ENCODE results near the gene PHYKPL. TPM values are rescaled to one million over a fixed set of nuclear protein-coding genes. Genes with fewer than 3 reads are reported as not detected.

Gene PHYKPL
- total and polyA plus RNA-seq, 2 of the 8 experiments (the other 6 are each of a cell fraction or from before 2014, with no cell fraction given): 25.1 to 32.1 TPM

DNA sequence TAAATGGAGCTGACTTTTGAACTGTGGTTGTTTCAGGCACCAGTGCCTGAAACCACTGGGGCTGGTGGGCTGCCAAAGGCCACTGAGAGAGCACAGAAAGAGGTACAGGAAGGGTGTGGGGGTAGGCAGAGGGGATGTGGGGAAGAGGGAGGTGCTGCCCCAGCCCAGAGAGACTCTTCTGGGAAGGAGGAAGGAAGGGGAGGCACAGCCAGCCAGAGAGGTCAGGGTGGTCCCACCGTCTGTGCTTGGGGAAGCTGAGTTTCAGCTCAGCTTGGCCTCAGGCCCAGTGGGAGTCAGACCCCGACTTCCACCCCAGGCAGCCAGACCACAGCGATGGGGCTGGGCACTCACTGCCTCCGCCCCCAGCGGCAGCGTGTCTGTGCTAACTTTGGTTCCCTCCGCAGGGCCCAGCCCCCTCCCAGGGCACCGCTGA is 8.6 kb upstream of the PHYKPL start:
- POLR2A ChIA-PET (ENCODE audit: partially characterized antibody): interaction anchor here (0.7 to 2.2 kb wide), 3 partner anchors 9 to 13 kb away, joined by 3 to 6 read pairs (median 4); partner anchors contain the start of gene PHYKPL

More for the DNA sequence above, 8.6 kb upstream of the PHYKPL start:
- H2AK5ac ChIP-seq (ENCODE audit: low read depth, low read length): no peak overlapping the region
- no peak overlapping the region for H2BK15ac ChIP-seq (ENCODE audit: low read length)
- H2BK12ac ChIP-seq (ENCODE audit: low read depth, low read length): no peak overlapping the region
- WGBS, 2 experiments (ENCODE audit: extremely low coverage in 1 of 2, insufficient coverage in 1 of 2, insufficient read length in 1 of 2, insufficient replicate concordance in 2 of 2, low coverage in 1 of 2, low lambda C conversion rate in 2 of 2, missing lambda C conversion rate in 1 of 2): 86% methylated on average over 7 of the region's 8 CpGs; no CpG with 5 or more reads in 1 of the 2 experiments
- FAIRE-seq: no peak
- CTCF ChIA-PET (ENCODE audit: partially characterized antibody): interaction anchor here (1.2 to 1.5 kb wide), 3 partner anchors 10 to 30 kb away, joined by 3 to 7 read pairs (median 5); no protein-coding TSS in a partner anchor
- no peaks in the 10 kb centered on the region for H3K27me3 ChIP-seq (replicated peaks in 1 of 4; ENCODE audit: control insufficient read depth in 3 of 4, extremely low read depth in 1 of 4, insufficient read depth in 3 of 4, low read length in 3 of 4)
- no peaks in the 10 kb centered on the region for H3K79me2 ChIP-seq (ENCODE audit: control insufficient read depth in 1 of 2, insufficient read depth in 2 of 2, low read length in 2 of 2)
- no peaks in the 10 kb centered on the region for H3K36me3 ChIP-seq (ENCODE audit: control insufficient read depth in 2 of 4, insufficient read depth in 4 of 4, low read length in 3 of 4)
- H2AFZ ChIP-seq (ENCODE audit: low read length): no peak overlapping the region
- H4K5ac ChIP-seq (ENCODE audit: insufficient read length, low read depth, low read length): no peak overlapping the region
- no peak overlapping the region for H3K4ac ChIP-seq (replicated peaks; ENCODE audit: insufficient read length, low read depth, low read length)
- no peak for DNase-seq (ENCODE audit: low read depth in 1 of 2, low spot score in 2 of 2)
- no peak overlapping the region for H2BK120ac ChIP-seq (replicated peaks; ENCODE audit: low read depth, low read length)
- no peak overlapping the region for H3K27ac ChIP-seq (ENCODE audit: low read depth, low read length)
- no peak overlapping the region for H4K91ac ChIP-seq (replicated peaks; ENCODE audit: insufficient read length, low read length)
- no peak for TF ChIP-seq ASH2L (IDR thresholded peaks at IDR 0.05; ENCODE audit: low read length)
- TF ChIP-seq BRCA1 (IDR thresholded peaks at IDR 0.05; ENCODE audit: low read depth, low read length): no peak
- TF ChIP-seq, protein P1, sequence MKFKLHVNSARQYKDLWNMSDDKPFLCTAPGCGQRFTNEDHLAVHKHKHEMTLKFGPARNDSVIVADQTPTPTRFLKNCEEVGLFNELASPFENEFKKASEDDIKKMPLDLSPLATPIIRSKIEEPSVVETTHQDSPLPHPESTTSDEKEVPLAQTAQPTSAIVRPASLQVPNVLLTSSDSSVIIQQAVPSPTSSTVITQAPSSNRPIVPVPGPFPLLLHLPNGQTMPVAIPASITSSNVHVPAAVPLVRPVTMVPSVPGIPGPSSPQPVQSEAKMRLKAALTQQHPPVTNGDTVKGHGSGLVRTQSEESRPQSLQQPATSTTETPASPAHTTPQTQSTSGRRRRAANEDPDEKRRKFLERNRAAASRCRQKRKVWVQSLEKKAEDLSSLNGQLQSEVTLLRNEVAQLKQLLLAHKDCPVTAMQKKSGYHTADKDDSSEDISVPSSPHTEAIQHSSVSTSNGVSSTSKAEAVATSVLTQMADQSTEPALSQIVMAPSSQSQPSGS (IDR thresholded peaks at IDR 0.05; ENCODE audit: low read length): no peak
- TF ChIP-seq SP4 (IDR thresholded peaks at IDR 0.05; ENCODE audit: low read length): no peak
- TF ChIP-seq YY1 (IDR thresholded peaks at IDR 0.05; ENCODE audit: low read depth, low read length): no peak
- no peak for TF ChIP-seq CHD1 (IDR thresholded peaks at IDR 0.05; ENCODE audit: low read depth, low read length)
- TF ChIP-seq EZH2 (IDR thresholded peaks at IDR 0.05; ENCODE audit: low read depth, low read length, severe bottlenecking): no peak
- TF ChIP-seq TBP (IDR thresholded peaks at IDR 0.05; ENCODE audit: low read depth, low read length): no peak
- no peak for TF ChIP-seq GABPA (IDR thresholded peaks at IDR 0.05; ENCODE audit: borderline replicate concordance, insufficient read depth, low read length)
- H3K4me1 ChIP-seq (replicated peaks in 1 of 4; ENCODE audit: control insufficient read depth in 3 of 4, insufficient read depth in 4 of 4, low read length in 3 of 4): peaks cover 0 to 3% (median 1%) of the 10 kb centered on the region in 4 experiments; a peak in 3 of 7 replicates
- H2BK20ac ChIP-seq (ENCODE audit: low read length): no peak overlapping the region
- H3K4me2 ChIP-seq (ENCODE audit: insufficient read depth in 1 of 2, low read depth in 2 of 2, low read length in 2 of 2): no peak overlapping the region
- H3K18ac ChIP-seq (ENCODE audit: extremely low read depth, low read length): no peak overlapping the region
- H3K14ac ChIP-seq (ENCODE audit: insufficient read length): no peak overlapping the region
- H3K79me1 ChIP-seq (ENCODE audit: low read depth, low read length): no peaks in the 10 kb centered on the region; the same call in 1 of the 2 replicates
- H3K9me3 ChIP-seq (ENCODE audit: insufficient read depth in 2 of 2, low read depth in 1 of 2, low read length in 1 of 2): no peaks in the 10 kb centered on the region
- no peak overlapping the region for H3K9ac ChIP-seq (replicated peaks in 1 of 4; ENCODE audit: extremely low read depth in 1 of 4, low read depth in 3 of 4, low read length in 3 of 4)
- H3K4me3 ChIP-seq (ENCODE audit: extremely low read depth in 1 of 4, insufficient read depth in 2 of 4, low read depth in 3 of 4, low read length in 4 of 4): no peak overlapping the region
- H3K23me2 ChIP-seq (ENCODE audit: low read depth, low read length): peaks cover 12% of the 10 kb centered on the region; the same call in 1 of the 2 replicates
- H3K23ac ChIP-seq (ENCODE audit: insufficient read length): no peak overlapping the region
- H4K8ac ChIP-seq (ENCODE audit: extremely low read depth, insufficient read depth, low read length): no peak overlapping the region
- no peak overlapping the region for H2BK5ac ChIP-seq (ENCODE audit: low read depth, low read length)
- no peak overlapping the region for H3K56ac ChIP-seq (replicated peaks; ENCODE audit: insufficient read length, low read depth, low read length)
- H4K20me1 ChIP-seq (replicated peaks in 1 of 2; ENCODE audit: control insufficient read depth in 1 of 2, insufficient read depth in 2 of 2, low read length in 2 of 2): peaks cover 0 to 2% of the 10 kb centered on the region in 2 experiments
